ENCODE measurements around the gene HP1BP3. TPM values are rescaled to one million over a fixed set of nuclear protein-coding genes. Genes with fewer than 3 reads are reported as not detected.

HP1BP3 gene
- total RNA-seq, 2 donors from 2014 or later, result 207 to 223 TPM

GRCh38 chr1:20751462-20751990 lies 35.6 kb downstream of the HP1BP3 start:
- Histone ChIP-seq H3K4me3 (ENCODE audit: low read length) (no peak overlapping the region), H3K36me3 (ENCODE audit: control insufficient read depth, insufficient read depth, low read length) (peaks cover 70% of the 10 kb centered on the region), H3K27me3 (ENCODE audit: control insufficient read depth, insufficient read depth, low read length, poor library complexity, severe bottlenecking) (no peaks in the 10 kb centered on the region), H3K4me1 (ENCODE audit: control insufficient read depth, insufficient read depth, low read length) (no peaks in the 10 kb centered on the region), H3K27ac (ENCODE audit: low read depth, low read length) (peak overlapping the region; percentile 58), H3K9me3 (ENCODE audit: control insufficient read depth, low read length) (no peaks in the 10 kb centered on the region), H3K9ac (ENCODE audit: extremely low read depth, low read length, poor library complexity, severe bottlenecking) (no peak overlapping the region)
- no peaks in the 10 kb centered on the region for H3K27me3 Mint-ChIP-seq (ENCODE audit: insufficient read depth)
- no peak for TF ChIP-seq CTCF (conservative IDR thresholded peaks at IDR 0.05)
- peaks cover 71% of the 10 kb centered on the region for H3K36me3 Mint-ChIP-seq (ENCODE audit: low read depth)
- no peak overlapping the region for H3K27ac Mint-ChIP-seq
- H3K9me3 Mint-ChIP-seq, result peaks cover 1% of the 10 kb centered on the region
- H3K4me1 Mint-ChIP-seq, result peaks cover 4% of the 10 kb centered on the region
- H3K4me3 Mint-ChIP-seq, result no peak overlapping the region
- 90 to 94% methylated on average over 2 to 3 of the region's 3 CpGs for WGBS, 2 experiments (ENCODE audit: insufficient coverage in 1 of 2, insufficient read length in 1 of 2)
- DNase-seq, result no peak

GRCh38 chr1:20742671-20743070 lies 44.4 kb downstream of the HP1BP3 start:
- no peak overlapping the region for H3K9ac ChIP-seq (ENCODE audit: extremely low read depth, low read length, poor library complexity, severe bottlenecking)
- no peak for DNase-seq
- peaks cover 93% of the 10 kb centered on the region for H3K36me3 ChIP-seq (ENCODE audit: control insufficient read depth, insufficient read depth, low read length)
- no peaks in the 10 kb centered on the region for H3K9me3 ChIP-seq (ENCODE audit: control insufficient read depth, low read length)
- H3K27ac ChIP-seq (ENCODE audit: low read depth, low read length), result no peak overlapping the region
- Mint-ChIP-seq H3K4me1 (no peaks in the 10 kb centered on the region), H3K4me3 (no peak overlapping the region), H3K9me3 (no peaks in the 10 kb centered on the region), H3K36me3 (ENCODE audit: low read depth) (peaks cover 64% of the 10 kb centered on the region), H3K27me3 (ENCODE audit: insufficient read depth) (no peaks in the 10 kb centered on the region), H3K27ac (no peak overlapping the region)
- no peaks in the 10 kb centered on the region for H3K4me1 ChIP-seq (ENCODE audit: control insufficient read depth, insufficient read depth, low read length)
- H3K27me3 ChIP-seq (ENCODE audit: control insufficient read depth, insufficient read depth, low read length, poor library complexity, severe bottlenecking), result no peaks in the 10 kb centered on the region
- no peak overlapping the region for H3K4me3 ChIP-seq (ENCODE audit: low read length)
- no peak for TF ChIP-seq CTCF (conservative IDR thresholded peaks at IDR 0.05)

GRCh38 chr1:20740781-20741180 lies 46.3 kb downstream of the HP1BP3 start:
- WGBS, 2 experiments (ENCODE audit: insufficient coverage in 1 of 2, insufficient read length in 1 of 2), result 79% methylated on average over 1 of the region's 2 CpGs; no CpG with 5 or more reads in 1 of the 2 experiments

More at GRCh38 chr1:20740781-20741180, 46.3 kb downstream of the HP1BP3 start:
- Histone ChIP-seq H3K9ac (ENCODE audit: extremely low read depth, low read length, poor library complexity, severe bottlenecking) (no peak overlapping the region), H3K27me3 (ENCODE audit: control insufficient read depth, insufficient read depth, low read length, poor library complexity, severe bottlenecking) (no peaks in the 10 kb centered on the region), H3K9me3 (ENCODE audit: control insufficient read depth, low read length) (no peaks in the 10 kb centered on the region), H3K36me3 (ENCODE audit: control insufficient read depth, insufficient read depth, low read length) (peaks cover 85% of the 10 kb centered on the region), H3K4me3 (ENCODE audit: low read length) (no peak overlapping the region), H3K4me1 (ENCODE audit: control insufficient read depth, insufficient read depth, low read length) (no peaks in the 10 kb centered on the region), H3K27ac (ENCODE audit: low read depth, low read length) (no peak overlapping the region)
- no peak overlapping the region for H3K4me3 Mint-ChIP-seq
- H3K4me1 Mint-ChIP-seq, result no peaks in the 10 kb centered on the region
- no peak for TF ChIP-seq CTCF (conservative IDR thresholded peaks at IDR 0.05)
- H3K36me3 Mint-ChIP-seq (ENCODE audit: low read depth), result peaks cover 61% of the 10 kb centered on the region
- DNase-seq, result no peak
- no peaks in the 10 kb centered on the region for H3K9me3 Mint-ChIP-seq
- H3K27me3 Mint-ChIP-seq (ENCODE audit: insufficient read depth), result no peaks in the 10 kb centered on the region
- no peak overlapping the region for H3K27ac Mint-ChIP-seq

Data from endodermal cell (in vitro differentiated cells).